Large intestine (tissue), 3 donors: ENCODE measurements around the gene CHD2. TPM values are rescaled to one million over a fixed set of nuclear protein-coding genes. Genes with fewer than 3 reads are reported as not detected.

Source experiments
- DNase-seq, 2 donors: peaks; one replicate each; pipeline versions ENCODE4 v3.0.0 to v3.0.0-alpha.2; 2013
- H3K27ac ChIP-seq: one replicate; pipeline ENCODE4 v1.5.1; 2013; ENCODE audit warnings: low read length
- H3K27me3 ChIP-seq: 2 replicates; pipeline ENCODE4 v1.6.1; 2013; ENCODE audit warnings: low read length; ENCODE audit not compliant: control insufficient read depth, insufficient read depth
- H3K36me3 ChIP-seq: 2 replicates; pipeline ENCODE4 v1.6.1; 2013; ENCODE audit warnings: low read length; ENCODE audit not compliant: control insufficient read depth, insufficient read depth
- H3K4me1 ChIP-seq: one replicate; pipeline ENCODE4 v1.6.1; 2013; ENCODE audit warnings: low read length; ENCODE audit not compliant: control insufficient read depth, insufficient read depth
- H3K4me3 ChIP-seq: one replicate; pipeline ENCODE4 v1.5.1; 2013; ENCODE audit warnings: low read length
- H3K9me3 ChIP-seq: one replicate; pipeline ENCODE4 v1.6.1; 2013; ENCODE audit warnings: mild to moderate bottlenecking, low read depth, low read length, moderate library complexity; ENCODE audit not compliant: control insufficient read depth
- WGBS: methylation state at CpG from one replicate; pipeline ENCODE4 v1.1.5; 2013; ENCODE audit warnings: low lambda C conversion rate; ENCODE audit not compliant: insufficient coverage; 5-methylcytosine and 5-hydroxymethylcytosine counted together
- polyA plus RNA-seq: library from polyadenylated mRNA; unstranded; fragments of 120-200 nt; gene quantifications from one replicate; pipeline ENCODE4 v1.2.1, GENCODE V29; 2013

The CHD2 gene
- polyA plus RNA-seq, 1 donor, result 75.7 TPM

GRCh38 chr15:92930054-92930621, 30.0 kb downstream of the CHD2 start:
- no peaks in the 10 kb centered on the region for H3K27me3 ChIP-seq
- peaks cover 71% of the 10 kb centered on the region for H3K36me3 ChIP-seq
- H3K9me3 ChIP-seq, result no peaks in the 10 kb centered on the region
- DNase-seq, result no peak
- WGBS, result no CpG with 5 or more reads among the region's 3 CpGs
- H3K4me3 ChIP-seq, result no peak overlapping the region
- H3K4me1 ChIP-seq, result peaks cover 25% of the 10 kb centered on the region
- H3K27ac ChIP-seq, result no peak overlapping the region

GRCh38 chr15:92930776-92931175, 30.7 kb downstream of the CHD2 start:
- peaks cover 72% of the 10 kb centered on the region for H3K36me3 ChIP-seq
- no peak for DNase-seq
- no peak overlapping the region for H3K27ac ChIP-seq
- peaks cover 24% of the 10 kb centered on the region for H3K4me1 ChIP-seq
- no peaks in the 10 kb centered on the region for H3K27me3 ChIP-seq
- WGBS, result no CpG with 5 or more reads among the region's 1 CpG
- no peaks in the 10 kb centered on the region for H3K9me3 ChIP-seq
- H3K4me3 ChIP-seq, result no peak overlapping the region

DNA sequence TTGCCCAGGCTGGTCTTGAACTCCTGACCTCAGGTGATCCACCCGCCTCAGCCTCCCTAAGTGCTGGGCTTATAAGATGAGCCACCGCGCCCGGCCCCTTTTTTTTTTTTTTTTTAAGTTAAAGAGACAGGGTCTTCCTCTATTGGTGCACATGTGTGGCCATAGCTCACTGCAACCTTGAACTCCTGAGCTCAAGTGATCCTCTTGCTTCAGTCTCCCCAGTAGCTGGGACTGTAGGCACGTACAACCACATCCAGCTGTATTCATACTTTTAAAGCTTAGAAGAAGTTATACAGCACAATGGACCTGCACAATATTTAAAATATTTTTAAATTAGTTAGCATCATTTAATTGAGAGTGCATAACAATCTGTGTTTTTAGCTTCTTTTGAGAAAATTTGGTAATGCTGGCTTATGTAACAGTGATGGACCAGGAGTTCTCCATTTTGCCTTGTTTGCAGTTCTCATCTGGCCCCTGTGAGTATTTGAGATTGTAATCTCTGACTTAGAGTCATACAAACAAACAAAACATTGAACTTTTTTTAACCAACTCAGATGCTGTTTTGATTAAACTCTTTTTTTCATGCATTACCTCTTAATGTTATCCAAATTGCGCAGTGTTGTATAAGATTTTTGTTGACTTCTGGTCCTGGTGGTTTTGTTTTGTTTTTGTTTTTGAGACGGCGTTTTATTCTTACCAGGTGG, 33.0 kb downstream of the CHD2 start:
- no peak overlapping the region for H3K4me3 ChIP-seq
- no peak for DNase-seq
- H3K9me3 ChIP-seq, result no peaks in the 10 kb centered on the region
- 75% methylated on average over 1 of the region's 8 CpGs for WGBS
- no peak overlapping the region for H3K27ac ChIP-seq
- H3K36me3 ChIP-seq, result peaks cover 75% of the 10 kb centered on the region
- no peaks in the 10 kb centered on the region for H3K27me3 ChIP-seq
- peaks cover 32% of the 10 kb centered on the region for H3K4me1 ChIP-seq

DNA sequence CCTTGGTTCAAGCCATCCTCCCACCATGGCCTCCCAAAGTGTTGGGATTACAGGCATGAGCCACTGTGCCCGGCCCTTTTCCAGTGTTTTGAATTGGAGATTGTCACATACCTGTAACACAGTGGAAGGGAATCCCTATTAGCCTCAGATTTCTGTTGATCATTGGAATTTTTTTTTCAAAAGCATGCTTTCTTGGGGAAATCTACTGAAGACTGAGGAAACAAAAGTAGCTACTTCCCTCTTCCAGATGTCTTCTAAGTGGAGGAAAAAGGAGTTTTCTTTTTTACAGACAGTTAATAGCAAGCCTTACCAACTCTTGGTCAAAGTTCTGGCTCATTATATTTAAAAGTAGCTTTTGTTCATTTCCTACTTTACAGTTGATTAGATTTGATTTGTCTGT, 33.7 kb downstream of the CHD2 start:
- no peaks in the 10 kb centered on the region for H3K9me3 ChIP-seq
- peak overlapping the region; percentile 86 for H3K27ac ChIP-seq
- no peak overlapping the region for H3K4me3 ChIP-seq
- H3K27me3 ChIP-seq, result no peaks in the 10 kb centered on the region
- H3K4me1 ChIP-seq, result peaks cover 32% of the 10 kb centered on the region
- peaks cover 72% of the 10 kb centered on the region for H3K36me3 ChIP-seq
- WGBS, result no CpG with 5 or more reads among the region's 1 CpG
- DNase-seq, result no peak

- Histone ChIP-seq H3K4me3 (no peak overlapping the region), H3K9me3 (no peaks in the 10 kb centered on the region), H3K36me3 (peaks cover 73% of the 10 kb centered on the region), H3K27me3 (no peaks in the 10 kb centered on the region), H3K4me1 (peaks cover 32% of the 10 kb centered on the region), H3K27ac (peak overlapping the region; percentile 86)
- peak; percentile 67 to 85 for DNase-seq
- 52% methylated on average over 3 of the region's 6 CpGs for WGBS
Observed at GRCh38 chr15:92934716-92935115, 34.6 kb downstream of the CHD2 start.

DNA sequence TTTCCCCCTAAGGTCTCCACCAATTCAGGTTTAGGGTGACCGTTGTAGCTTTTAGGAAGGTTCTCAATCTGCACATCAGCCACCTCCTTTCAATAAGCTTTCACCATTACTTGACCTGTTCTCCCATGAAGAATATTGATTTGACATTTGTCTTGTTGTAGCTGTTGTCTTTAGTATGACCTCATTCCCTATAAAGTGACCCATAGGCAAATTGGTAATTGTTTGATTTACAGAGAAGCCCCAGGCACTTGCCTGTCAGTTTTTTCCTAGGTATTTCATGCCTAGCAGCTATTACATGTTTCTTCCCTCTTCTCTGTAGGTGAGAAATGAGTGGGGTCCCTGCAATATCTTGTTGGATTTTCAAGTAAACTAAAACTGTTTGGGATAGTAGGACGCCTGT, 36.0 kb downstream of the CHD2 start:
- Histone ChIP-seq H3K4me1 (peaks cover 32% of the 10 kb centered on the region), H3K9me3 (no peaks in the 10 kb centered on the region), H3K36me3 (peaks cover 68% of the 10 kb centered on the region), H3K27ac (peak overlapping the region; percentile 86), H3K4me3 (no peak overlapping the region), H3K27me3 (no peaks in the 10 kb centered on the region)
- WGBS, result no CpG with 5 or more reads among the region's 2 CpGs
- no peak for DNase-seq

DNA sequence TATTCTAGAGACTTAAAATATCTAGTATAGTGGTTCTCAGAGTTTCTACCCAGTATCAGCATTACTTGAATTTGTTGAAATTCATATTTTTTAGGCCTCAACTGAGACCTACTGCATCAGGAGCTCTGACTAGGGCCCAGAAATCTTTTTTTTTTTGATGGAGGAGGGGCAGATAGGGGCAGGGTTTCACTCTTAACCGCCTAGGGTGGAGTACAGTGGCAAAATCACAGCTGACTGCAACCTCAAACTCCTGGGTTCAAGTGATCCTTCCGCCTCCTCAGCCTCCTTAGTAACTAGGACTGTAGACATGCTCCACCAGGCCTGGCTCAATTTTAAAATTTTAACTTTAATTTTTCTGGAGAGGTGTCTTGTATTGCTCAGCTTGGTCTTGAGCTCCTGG, 36.6 kb downstream of the CHD2 start:
- H3K4me3 ChIP-seq, result no peak overlapping the region
- no peaks in the 10 kb centered on the region for H3K9me3 ChIP-seq
- WGBS, result no CpG with 5 or more reads among the region's 2 CpGs
- peaks cover 32% of the 10 kb centered on the region for H3K4me1 ChIP-seq
- no peak for DNase-seq
- H3K27me3 ChIP-seq, result no peaks in the 10 kb centered on the region
- H3K36me3 ChIP-seq, result peaks cover 68% of the 10 kb centered on the region
- no peak overlapping the region for H3K27ac ChIP-seq

- Histone ChIP-seq H3K4me3 (no peak overlapping the region), H3K9me3 (no peaks in the 10 kb centered on the region), H3K27ac (peak overlapping the region; percentile 59), H3K4me1 (peaks cover 32% of the 10 kb centered on the region), H3K27me3 (no peaks in the 10 kb centered on the region), H3K36me3 (peaks cover 68% of the 10 kb centered on the region)
- peak; percentile 22 to 57 for DNase-seq
Observed at GRCh38 chr15:92937901-92938300, 37.8 kb downstream of the CHD2 start.

GRCh38 chr15:92938387-92938786, 38.3 kb downstream of the CHD2 start:
- Histone ChIP-seq H3K27ac (peak overlapping the region; percentile 7), H3K27me3 (no peaks in the 10 kb centered on the region), H3K4me3 (no peak overlapping the region), H3K36me3 (peaks cover 68% of the 10 kb centered on the region), H3K9me3 (no peaks in the 10 kb centered on the region), H3K4me1 (peaks cover 32% of the 10 kb centered on the region)
- no peak for DNase-seq
- 86% methylated on average over 2 of the region's 2 CpGs for WGBS

DNA sequence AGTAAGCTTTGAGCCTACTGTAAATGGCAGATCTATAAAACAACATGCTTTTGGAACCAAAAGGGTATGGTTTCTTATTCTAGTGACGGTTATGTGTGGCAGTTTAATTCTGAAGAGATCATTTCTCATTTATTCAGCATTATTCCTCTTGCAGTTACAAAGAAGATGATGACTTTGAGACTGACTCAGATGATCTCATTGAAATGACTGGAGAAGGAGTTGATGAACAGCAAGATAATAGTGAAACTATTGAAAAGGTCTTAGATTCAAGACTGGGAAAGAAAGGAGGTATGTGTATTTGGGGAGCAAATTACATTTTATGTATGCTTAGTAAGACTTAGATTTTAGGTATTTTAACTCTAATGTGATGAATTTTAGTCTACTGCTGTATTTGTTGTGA, 41.5 kb downstream of the CHD2 start:
- Histone ChIP-seq H3K27ac (no peak overlapping the region), H3K4me3 (no peak overlapping the region), H3K36me3 (peaks cover 78% of the 10 kb centered on the region), H3K9me3 (no peaks in the 10 kb centered on the region), H3K4me1 (peaks cover 12% of the 10 kb centered on the region), H3K27me3 (no peaks in the 10 kb centered on the region)
- no peak for DNase-seq
- WGBS, result no CpG with 5 or more reads among the region's 1 CpG

GRCh38 chr15:92942706-92943105, 42.6 kb downstream of the CHD2 start:
- Histone ChIP-seq H3K4me3 (no peak overlapping the region), H3K27me3 (no peaks in the 10 kb centered on the region), H3K4me1 (peaks cover 3% of the 10 kb centered on the region), H3K36me3 (peaks cover 80% of the 10 kb centered on the region), H3K9me3 (peaks cover 3% of the 10 kb centered on the region), H3K27ac (no peak overlapping the region)
- WGBS, result 100% methylated on average over 1 of the region's 3 CpGs
- no peak for DNase-seq
